ENCODE data around the gene PTPA.

PTPA gene

DNA sequence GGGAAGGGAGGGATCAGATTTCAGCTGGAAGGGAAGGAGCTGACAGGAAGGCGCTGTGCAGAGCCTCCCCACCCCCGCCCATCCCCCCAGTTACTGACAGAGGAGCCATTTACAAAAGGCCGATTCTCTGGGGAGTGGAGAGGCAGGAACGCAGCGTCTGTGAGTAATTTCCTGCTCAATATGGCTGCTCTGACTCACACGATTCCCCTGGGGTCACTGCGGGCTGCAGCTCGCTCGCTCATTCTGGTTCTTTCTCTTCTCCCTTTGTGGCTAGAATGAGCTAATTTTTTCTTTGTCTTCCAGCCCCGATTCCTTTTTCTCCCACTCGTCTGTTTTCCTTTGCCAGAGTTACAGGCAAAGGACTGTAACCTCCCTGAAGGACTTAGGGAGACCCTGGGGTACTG is 28.8 kb downstream of the PTPA start (continued):
- TF ChIP-seq, protein P1, sequence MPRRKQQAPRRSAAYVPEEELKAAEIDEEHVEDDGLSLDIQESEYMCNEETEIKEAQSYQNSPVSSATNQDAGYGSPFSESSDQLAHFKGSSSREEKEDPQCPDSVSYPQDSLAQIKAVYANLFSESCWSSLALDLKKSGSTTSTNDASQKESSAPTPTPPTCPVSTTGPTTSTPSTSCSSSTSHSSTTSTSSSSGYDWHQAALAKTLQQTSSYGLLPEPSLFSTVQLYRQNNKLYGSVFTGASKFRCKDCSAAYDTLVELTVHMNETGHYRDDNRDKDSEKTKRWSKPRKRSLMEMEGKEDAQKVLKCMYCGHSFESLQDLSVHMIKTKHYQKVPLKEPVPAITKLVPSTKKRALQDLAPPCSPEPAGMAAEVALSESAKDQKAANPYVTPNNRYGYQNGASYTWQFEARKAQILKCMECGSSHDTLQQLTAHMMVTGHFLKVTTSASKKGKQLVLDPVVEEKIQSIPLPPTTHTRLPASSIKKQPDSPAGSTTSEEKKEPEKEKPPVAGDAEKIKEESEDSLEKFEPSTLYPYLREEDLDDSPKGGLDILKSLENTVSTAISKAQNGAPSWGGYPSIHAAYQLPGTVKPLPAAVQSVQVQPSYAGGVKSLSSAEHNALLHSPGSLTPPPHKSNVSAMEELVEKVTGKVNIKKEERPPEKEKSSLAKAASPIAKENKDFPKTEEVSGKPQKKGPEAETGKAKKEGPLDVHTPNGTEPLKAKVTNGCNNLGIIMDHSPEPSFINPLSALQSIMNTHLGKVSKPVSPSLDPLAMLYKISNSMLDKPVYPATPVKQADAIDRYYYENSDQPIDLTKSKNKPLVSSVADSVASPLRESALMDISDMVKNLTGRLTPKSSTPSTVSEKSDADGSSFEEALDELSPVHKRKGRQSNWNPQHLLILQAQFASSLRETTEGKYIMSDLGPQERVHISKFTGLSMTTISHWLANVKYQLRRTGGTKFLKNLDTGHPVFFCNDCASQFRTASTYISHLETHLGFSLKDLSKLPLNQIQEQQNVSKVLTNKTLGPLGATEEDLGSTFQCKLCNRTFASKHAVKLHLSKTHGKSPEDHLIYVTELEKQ (tag by site-specific recombination; IDR thresholded peaks at IDR 0.05; ENCODE audit: borderline replicate concordance): peak; percentile 81
- TF ChIP-seq ZNF561 (tag by site-specific recombination; IDR thresholded peaks at IDR 0.05; ENCODE audit: borderline replicate concordance): peak; percentile 97
- TF ChIP-seq, protein P2, sequence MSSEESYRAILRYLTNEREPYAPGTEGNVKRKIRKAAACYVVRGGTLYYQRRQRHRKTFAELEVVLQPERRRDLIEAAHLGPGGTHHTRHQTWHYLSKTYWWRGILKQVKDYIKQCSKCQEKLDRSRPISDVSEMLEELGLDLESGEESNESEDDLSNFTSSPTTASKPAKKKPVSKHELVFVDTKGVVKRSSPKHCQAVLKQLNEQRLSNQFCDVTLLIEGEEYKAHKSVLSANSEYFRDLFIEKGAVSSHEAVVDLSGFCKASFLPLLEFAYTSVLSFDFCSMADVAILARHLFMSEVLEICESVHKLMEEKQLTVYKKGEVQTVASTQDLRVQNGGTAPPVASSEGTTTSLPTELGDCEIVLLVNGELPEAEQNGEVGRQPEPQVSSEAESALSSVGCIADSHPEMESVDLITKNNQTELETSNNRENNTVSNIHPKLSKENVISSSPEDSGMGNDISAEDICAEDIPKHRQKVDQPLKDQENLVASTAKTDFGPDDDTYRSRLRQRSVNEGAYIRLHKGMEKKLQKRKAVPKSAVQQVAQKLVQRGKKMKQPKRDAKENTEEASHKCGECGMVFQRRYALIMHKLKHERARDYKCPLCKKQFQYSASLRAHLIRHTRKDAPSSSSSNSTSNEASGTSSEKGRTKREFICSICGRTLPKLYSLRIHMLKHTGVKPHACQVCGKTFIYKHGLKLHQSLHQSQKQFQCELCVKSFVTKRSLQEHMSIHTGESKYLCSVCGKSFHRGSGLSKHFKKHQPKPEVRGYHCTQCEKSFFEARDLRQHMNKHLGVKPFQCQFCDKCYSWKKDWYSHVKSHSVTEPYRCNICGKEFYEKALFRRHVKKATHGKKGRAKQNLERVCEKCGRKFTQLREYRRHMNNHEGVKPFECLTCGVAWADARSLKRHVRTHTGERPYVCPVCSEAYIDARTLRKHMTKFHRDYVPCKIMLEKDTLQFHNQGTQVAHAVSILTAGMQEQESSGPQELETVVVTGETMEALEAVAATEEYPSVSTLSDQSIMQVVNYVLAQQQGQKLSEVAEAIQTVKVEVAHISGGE (tag by site-specific recombination; conservative IDR thresholded peaks at IDR 0.05; ENCODE audit: low read depth): peak; percentile 94
- TF ChIP-seq ZXDB (tag by site-specific recombination; IDR thresholded peaks at IDR 0.05): peak; percentile 88
- TF ChIP-seq ZNF366 (tag by site-specific recombination; conservative IDR thresholded peaks at IDR 0.05): peak; percentile 89
- TF ChIP-seq GLIS2 (tag by site-specific recombination; IDR thresholded peaks at IDR 0.05): 0 out of 2 replicates have a peak, but pooled peaks have one; percentile 40
- peak; percentile 76; the same call in 1 of the 2 replicates for TF ChIP-seq KLF16 (tag by site-specific recombination; IDR thresholded peaks at IDR 0.05)
- peak; percentile 79 for TF ChIP-seq ZNF843 (tag by site-specific recombination; IDR thresholded peaks at IDR 0.05)
- TF ChIP-seq ZNF792 (tag by site-specific recombination; IDR thresholded peaks at IDR 0.05): no peak
- 0 out of 2 replicates have a peak, but pooled peaks have one; percentile 22 for TF ChIP-seq ZFP69B (tag by site-specific recombination; IDR thresholded peaks at IDR 0.05)
- peak; percentile 92 for TF ChIP-seq TRIM28 (IDR thresholded peaks at IDR 0.05; ENCODE audit: borderline replicate concordance, low read length)
- peak; percentile 65; the same call in 1 of the 2 replicates for TF ChIP-seq ZNF184 (tag by site-specific recombination; IDR thresholded peaks at IDR 0.05)
- peak; percentile 97 for TF ChIP-seq ZSCAN30 (tag by site-specific recombination; IDR thresholded peaks at IDR 0.05)
- peak; percentile 83 for TF ChIP-seq BCL11A (tag by site-specific recombination; IDR thresholded peaks at IDR 0.05; ENCODE audit: low read depth)
- peak; percentile 84; the same call in 1 of the 2 replicates for TF ChIP-seq KLF7 (tag by site-specific recombination; IDR thresholded peaks at IDR 0.05; ENCODE audit: borderline replicate concordance)
- TF ChIP-seq ZNF10 (tag by site-specific recombination; IDR thresholded peaks at IDR 0.05): no peak; the same call in 1 of the 2 replicates
- TF ChIP-seq ZBTB48 (tag by site-specific recombination; IDR thresholded peaks at IDR 0.05): no peak; the same call in 1 of the 2 replicates
- no peak for TF ChIP-seq ZNF202 (tag by site-specific recombination; IDR thresholded peaks at IDR 0.05; ENCODE audit: borderline replicate concordance)
- TF ChIP-seq, protein P3, sequence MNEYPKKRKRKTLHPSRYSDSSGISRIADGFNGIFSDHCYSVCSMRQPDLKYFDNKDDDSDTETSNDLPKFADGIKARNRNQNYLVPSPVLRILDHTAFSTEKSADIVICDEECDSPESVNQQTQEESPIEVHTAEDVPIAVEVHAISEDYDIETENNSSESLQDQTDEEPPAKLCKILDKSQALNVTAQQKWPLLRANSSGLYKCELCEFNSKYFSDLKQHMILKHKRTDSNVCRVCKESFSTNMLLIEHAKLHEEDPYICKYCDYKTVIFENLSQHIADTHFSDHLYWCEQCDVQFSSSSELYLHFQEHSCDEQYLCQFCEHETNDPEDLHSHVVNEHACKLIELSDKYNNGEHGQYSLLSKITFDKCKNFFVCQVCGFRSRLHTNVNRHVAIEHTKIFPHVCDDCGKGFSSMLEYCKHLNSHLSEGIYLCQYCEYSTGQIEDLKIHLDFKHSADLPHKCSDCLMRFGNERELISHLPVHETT (tag by site-specific recombination; IDR thresholded peaks at IDR 0.05): peak; percentile 90
- TF ChIP-seq ZNF121 (tag by site-specific recombination; IDR thresholded peaks at IDR 0.05): no peak
- TF ChIP-seq ZNF596 (tag by site-specific recombination; IDR thresholded peaks at IDR 0.05): peak; percentile 81

All from HEK293 (cell line).